Measurements from ENCODE around the gene THOC1.

DNA sequence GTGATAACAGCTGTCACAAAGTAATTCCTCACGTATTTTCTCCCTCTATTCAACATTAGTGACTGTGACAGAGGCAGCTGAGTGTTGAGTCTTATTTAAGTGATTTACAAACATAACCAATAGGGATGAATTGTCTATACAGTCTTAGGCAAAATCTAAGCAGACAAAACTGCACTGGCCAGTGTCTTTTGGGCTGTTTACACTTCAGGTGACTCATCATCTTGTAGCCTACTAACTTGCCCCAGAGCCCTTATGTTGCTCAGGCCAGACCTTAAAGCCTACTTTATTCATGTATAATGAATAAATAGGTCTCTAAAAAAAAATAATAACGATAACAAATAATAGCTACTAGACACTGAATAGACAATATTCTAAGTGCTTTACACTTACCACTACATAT, 17.2 kb downstream of the THOC1 start:
- TF ChIP-seq, protein P1, sequence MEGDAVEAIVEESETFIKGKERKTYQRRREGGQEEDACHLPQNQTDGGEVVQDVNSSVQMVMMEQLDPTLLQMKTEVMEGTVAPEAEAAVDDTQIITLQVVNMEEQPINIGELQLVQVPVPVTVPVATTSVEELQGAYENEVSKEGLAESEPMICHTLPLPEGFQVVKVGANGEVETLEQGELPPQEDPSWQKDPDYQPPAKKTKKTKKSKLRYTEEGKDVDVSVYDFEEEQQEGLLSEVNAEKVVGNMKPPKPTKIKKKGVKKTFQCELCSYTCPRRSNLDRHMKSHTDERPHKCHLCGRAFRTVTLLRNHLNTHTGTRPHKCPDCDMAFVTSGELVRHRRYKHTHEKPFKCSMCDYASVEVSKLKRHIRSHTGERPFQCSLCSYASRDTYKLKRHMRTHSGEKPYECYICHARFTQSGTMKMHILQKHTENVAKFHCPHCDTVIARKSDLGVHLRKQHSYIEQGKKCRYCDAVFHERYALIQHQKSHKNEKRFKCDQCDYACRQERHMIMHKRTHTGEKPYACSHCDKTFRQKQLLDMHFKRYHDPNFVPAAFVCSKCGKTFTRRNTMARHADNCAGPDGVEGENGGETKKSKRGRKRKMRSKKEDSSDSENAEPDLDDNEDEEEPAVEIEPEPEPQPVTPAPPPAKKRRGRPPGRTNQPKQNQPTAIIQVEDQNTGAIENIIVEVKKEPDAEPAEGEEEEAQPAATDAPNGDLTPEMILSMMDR (IDR thresholded peaks at IDR 0.05) = no peak
- no peak for TF ChIP-seq EZH2 (IDR thresholded peaks at IDR 0.05)
- no peak for TF ChIP-seq EZH2phosphoT487 (IDR thresholded peaks at IDR 0.05)
